HCT116 (cell line): Measurements from ENCODE around the gene LGI2. TPM values are rescaled to one million over a fixed set of nuclear protein-coding genes. Genes with fewer than 3 reads are reported as not detected.

Experiments
- ATAC-seq: fragments of 200-7000 bp; cut with Tn5 transposase; 2 replicates; pipeline ENCODE4 v1.9.1; 2020; ENCODE audit warnings: mild to moderate bottlenecking, moderate library complexity
- BruUV-seq: library from RNA; stranded (reverse); fragments of 400-500 nt; replicated peaks from 2 replicates; lab custom pipeline; 2021; lab: Mats Ljungman, UMichigan
- CTCF ChIA-PET: fragments of 300-600 bp; sonication (Branson Sonifier 250); formaldehyde crosslinking; loops from one replicate; lab custom pipeline; 2021; ENCODE audit warnings: antibody characterized with exemption; lab: Charles Lee
- POLR2A ChIA-PET: fragments of 300-600, 350-600 bp; sonication (Branson Sonifier 250); formaldehyde crosslinking; loops from one replicate; lab custom pipeline; 2021; ENCODE audit warnings: antibody characterized with exemption; lab: Charles Lee
- RAD21 ChIA-PET, 2 experiments: fragments of 300-600 bp; sonication (Branson Sonifier 250); formaldehyde crosslinking; loops; one replicate each; lab custom pipeline; 2023; ENCODE audit warnings: low total read pairs in 2 of 2; ENCODE audit not compliant: uncharacterized antibody in 2 of 2, unreplicated experiment in 2 of 2, low non-redundant PET in 1 of 2; lab: Charles Lee
- DNase-seq: peaks from one replicate; pipeline ENCODE4 v3.0.0-alpha.2; 2010; ENCODE audit warnings: low read depth, low spot score
- H2AFZ ChIP-seq: fragments of 200-600 bp; shearing (Covaris generic), sonication (generic); 2 replicates; pipeline ENCODE4 v1.6.1; 2017; ENCODE audit warnings: low read depth, mixed run types, mixed read lengths, antibody characterized with exemption, low read length; ENCODE audit not compliant: poor library complexity, severe bottlenecking
- H3K27ac ChIP-seq: 2 replicates; pipeline ENCODE4 v1.5.1; 2012; ENCODE audit warnings: low read depth, low read length
- H3K27me3 ChIP-seq: fragments of 200-600 bp; sonication (generic); 2 replicates; pipeline ENCODE4 v1.6.1; 2016; ENCODE audit warnings: mixed run types, low read length, mixed read lengths; ENCODE audit not compliant: insufficient read depth
- H3K36me3 ChIP-seq, 2 experiments: fragments of 200-500 bp in 1 of 2; fragments of 200-600 bp in 1 of 2; sonication (Bioruptor generic) in 1 of 2; sonication (generic) in 1 of 2; 2 replicates each; pipeline versions ENCODE4 v1.5.1 to v1.6.1; 2014 to 2016; ENCODE audit warnings: low read length in 2 of 2, inconsistent platforms in 1 of 2, mixed read lengths in 1 of 2, mixed run types in 1 of 2; ENCODE audit not compliant: insufficient read depth in 2 of 2, control insufficient read depth in 1 of 2
- H3K4me1 ChIP-seq, 2 experiments: fragments of 200-600 bp in 1 of 2; sonication (generic) in 1 of 2; 2 replicates each; pipeline versions ENCODE4 v1.5.1 to v1.6.1; 2012 to 2017; ENCODE audit warnings: low read length in 2 of 2, inconsistent platforms in 1 of 2, mild to moderate bottlenecking in 1 of 2, mixed read lengths in 1 of 2, mixed run types in 1 of 2, moderate library complexity in 1 of 2; ENCODE audit not compliant: insufficient read depth in 2 of 2, control insufficient read depth in 1 of 2
- H3K4me2 ChIP-seq: fragments of 200-600 bp; sonication (generic); 2 replicates; pipeline ENCODE4 v1.6.1; 2017; ENCODE audit warnings: mixed run types, low read length, mixed read lengths
- H3K4me3 ChIP-seq, 2 experiments: fragments of 200-600 bp in 1 of 2; sonication (generic) in 1 of 2; replicated peaks in 1 of 2; 2 replicates each; pipeline ENCODE4 v1.5.1; 2011 to 2016; ENCODE audit warnings: low read length in 2 of 2, control low read depth in 1 of 2, low read depth in 1 of 2, mild to moderate bottlenecking in 1 of 2, mixed read lengths in 1 of 2, mixed run types in 1 of 2
- H3K79me2 ChIP-seq: fragments of 200-600 bp; sonication (generic); 2 replicates; pipeline ENCODE4 v1.6.1; 2017; ENCODE audit warnings: mild to moderate bottlenecking, mixed run types, low read length, moderate library complexity, mixed read lengths; ENCODE audit not compliant: insufficient read depth
- H3K9ac ChIP-seq: fragments of 200-600 bp; sonication (generic); 2 replicates; pipeline ENCODE4 v1.6.1; 2016; ENCODE audit warnings: low read length, mixed read lengths
- H3K9me2 ChIP-seq: fragments of 200-600 bp; sonication (generic), shearing (Covaris generic); 2 replicates; pipeline ENCODE4 v1.6.1; 2017; ENCODE audit warnings: mixed run types, mild to moderate bottlenecking, moderate library complexity; ENCODE audit not compliant: insufficient read depth
- H3K9me3 ChIP-seq, 2 experiments: fragments of 200-500 bp in 1 of 2; fragments of 200-600 bp in 1 of 2; sonication (Bioruptor generic) in 1 of 2; sonication (generic) in 1 of 2; 2 replicates each; pipeline ENCODE4 v1.6.1; 2014 to 2017; ENCODE audit warnings: low read length in 2 of 2, mixed read lengths in 2 of 2, inconsistent platforms in 1 of 2, low read depth in 1 of 2, mild to moderate bottlenecking in 1 of 2, mixed run types in 1 of 2, moderate library complexity in 1 of 2; ENCODE audit not compliant: control insufficient read depth in 1 of 2, insufficient read depth in 1 of 2
- H4K20me1 ChIP-seq: fragments of 200-600 bp; sonication (generic), shearing (Covaris generic); 2 replicates; pipeline ENCODE4 v1.6.1; 2017; ENCODE audit warnings: mixed run types, mild to moderate bottlenecking, moderate library complexity; ENCODE audit not compliant: insufficient read depth
- CEBPB ChIP-seq: IDR thresholded peaks from 2 replicates; pipeline ENCODE4 v1.6.1; 2012; ENCODE audit warnings: low read depth
- CTCF ChIP-seq, 3 experiments: fragments of 200-600 bp in 1 of 3; sonication (generic) in 1 of 3; IDR thresholded peaks in 2 of 3; conservative IDR thresholded peaks in 1 of 3; 2 replicates each; pipeline ENCODE4 v1.5.1; 2012 to 2017; ENCODE audit warnings: low read depth in 2 of 3, low read length in 2 of 3, antibody characterized with exemption in 1 of 3, borderline replicate concordance in 1 of 3, control low read depth in 1 of 3, mild to moderate bottlenecking in 1 of 3, mixed read lengths in 1 of 3, mixed run types in 1 of 3, moderate library complexity in 1 of 3; ENCODE audit not compliant: insufficient read depth in 1 of 3
- EGR1 ChIP-seq: IDR thresholded peaks from 2 replicates; pipeline ENCODE4 v1.6.1; 2012; ENCODE audit warnings: low read depth
- EZH2 ChIP-seq: fragments of 200-600 bp; sonication (generic); IDR thresholded peaks from 2 replicates; pipeline ENCODE4 v1.6.1; 2017; ENCODE audit warnings: antibody characterized with exemption, mixed run types
- EZH2phosphoT487 ChIP-seq: fragments of 200-600 bp; IDR thresholded peaks from 2 replicates; pipeline ENCODE4 v1.6.1; 2018; ENCODE audit warnings: antibody characterized with exemption, borderline replicate concordance
- FOSL1 ChIP-seq: IDR thresholded peaks from 2 replicates; pipeline ENCODE4 v1.6.1; 2012; ENCODE audit warnings: low read depth
- JUND ChIP-seq: IDR thresholded peaks from 2 replicates; pipeline ENCODE4 v1.6.1; 2012
- POLR2AphosphoS5 ChIP-seq: IDR thresholded peaks from 2 replicates; pipeline ENCODE4 v1.6.1; 2011; ENCODE audit warnings: mild to moderate bottlenecking, low read depth, low read length, moderate library complexity
- RAD21 ChIP-seq: IDR thresholded peaks from 2 replicates; pipeline ENCODE4 v1.6.1; 2012; ENCODE audit warnings: low read depth, mild to moderate bottlenecking
- SIN3A ChIP-seq: IDR thresholded peaks from 2 replicates; pipeline ENCODE4 v1.6.1; 2012; ENCODE audit warnings: low read depth
- SP1 ChIP-seq: IDR thresholded peaks from 2 replicates; pipeline ENCODE4 v1.6.1; 2012; ENCODE audit warnings: low read depth
- ZFX ChIP-seq: fragments of 450-650 bp; IDR thresholded peaks from 2 replicates; pipeline ENCODE4 v1.6.1; 2017
- ZNF274 ChIP-seq: fragments of 200-500 bp; sonication (Bioruptor generic); IDR thresholded peaks from 2 replicates; pipeline ENCODE4 v1.6.1; 2014; ENCODE audit warnings: mild to moderate bottlenecking, low read depth, low read length, inconsistent platforms
- intact Hi-C: fragments of 100-400 bp; cut with micrococcal nuclease; formaldehyde crosslinking; loops from 2 replicates; pipeline ENCODE4 v1.10.0; 2022
- total RNA-seq: library from RNA; stranded (reverse); gene quantifications from one replicate; pipeline ENCODE4 v1.2.1, GENCODE V29; 2021; ENCODE audit not compliant: unreplicated experiment
- TF ChIP-seq, protein P1 (sequence below): IDR thresholded peaks from 2 replicates; pipeline ENCODE4 v1.6.1; 2011; ENCODE audit warnings: mild to moderate bottlenecking, low read length, moderate library complexity; ENCODE audit not compliant: insufficient replicate concordance; ENCODE audit errors: extremely low read depth
- TF ChIP-seq, protein P2 (sequence below): IDR thresholded peaks from 2 replicates; pipeline ENCODE4 v1.6.1; 2012; ENCODE audit warnings: low read depth
- TF ChIP-seq, protein P3 (sequence below): IDR thresholded peaks from 2 replicates; pipeline ENCODE4 v1.6.1; 2012

LGI2 gene
- total RNA-seq, 1 experiment from 2014 or later = not detected

DNA sequence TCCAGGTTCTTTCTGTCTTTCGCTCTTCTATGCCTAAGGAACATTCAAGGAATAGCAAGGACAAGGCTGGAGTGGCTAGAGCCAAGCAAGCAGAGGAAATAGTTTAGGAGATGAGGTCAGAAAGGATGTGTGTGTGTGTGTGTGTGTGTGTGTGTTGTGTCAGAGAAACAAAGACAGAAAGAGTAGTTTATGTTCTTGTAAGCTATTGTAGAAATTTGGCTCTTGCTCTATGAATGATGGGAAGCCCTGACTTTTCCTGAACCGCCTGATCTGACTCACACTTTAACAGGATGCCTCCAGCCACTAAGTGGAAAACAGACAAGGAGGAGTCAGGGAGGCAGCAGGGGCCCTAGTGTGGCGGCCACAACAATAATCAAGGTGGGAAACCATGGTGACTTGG is 39.7 kb downstream of the LGI2 start:
- Histone ChIP-seq H3K9me2 (no peaks in the 10 kb centered on the region), H4K20me1 (no peaks in the 10 kb centered on the region), H3K9me3 (no peaks in the 10 kb centered on the region), H3K27ac (no peak overlapping the region), H3K9ac (no peak overlapping the region), H3K36me3 (no peaks in the 10 kb centered on the region), H3K27me3 (no peaks in the 10 kb centered on the region), H3K4me1 (no peaks in the 10 kb centered on the region), H3K4me2 (no peak overlapping the region), H2AFZ (no peak overlapping the region), H3K79me2 (no peaks in the 10 kb centered on the region), H3K4me3 (no peak overlapping the region)
- ChIA-PET CTCF (interaction anchor here (1.2 kb wide), 1 partner anchor 11 kb away, joined by 7 read pairs; no protein-coding TSS in a partner anchor), RAD21 (no interaction called here), POLR2A (no interaction called here)
- intact Hi-C loops = no loop called here
- no TSS peak for BruUV-seq
- DNase-seq (no peak), ATAC-seq (no peak)
- TF ChIP-seq ZNF274 (no peak), POLR2AphosphoS5 (no peak), CTCF (IDR thresholded peaks at IDR 0.05 in 2 of 3, conservative IDR thresholded peaks at IDR 0.05 in 1 of 3; ENCODE audit: borderline replicate concordance in 1 of 3, insufficient read depth in 1 of 3, low read depth in 2 of 3, low read length in 2 of 3) (no peak), ZFX (no peak), JUND (no peak), EGR1 (no peak), FOSL1 (no peak), SP1 (no peak), SIN3A (no peak), EZH2 (no peak), RAD21 (no peak), EZH2phosphoT487 (no peak), CEBPB (no peak)
- TF ChIP-seq, protein P1, sequence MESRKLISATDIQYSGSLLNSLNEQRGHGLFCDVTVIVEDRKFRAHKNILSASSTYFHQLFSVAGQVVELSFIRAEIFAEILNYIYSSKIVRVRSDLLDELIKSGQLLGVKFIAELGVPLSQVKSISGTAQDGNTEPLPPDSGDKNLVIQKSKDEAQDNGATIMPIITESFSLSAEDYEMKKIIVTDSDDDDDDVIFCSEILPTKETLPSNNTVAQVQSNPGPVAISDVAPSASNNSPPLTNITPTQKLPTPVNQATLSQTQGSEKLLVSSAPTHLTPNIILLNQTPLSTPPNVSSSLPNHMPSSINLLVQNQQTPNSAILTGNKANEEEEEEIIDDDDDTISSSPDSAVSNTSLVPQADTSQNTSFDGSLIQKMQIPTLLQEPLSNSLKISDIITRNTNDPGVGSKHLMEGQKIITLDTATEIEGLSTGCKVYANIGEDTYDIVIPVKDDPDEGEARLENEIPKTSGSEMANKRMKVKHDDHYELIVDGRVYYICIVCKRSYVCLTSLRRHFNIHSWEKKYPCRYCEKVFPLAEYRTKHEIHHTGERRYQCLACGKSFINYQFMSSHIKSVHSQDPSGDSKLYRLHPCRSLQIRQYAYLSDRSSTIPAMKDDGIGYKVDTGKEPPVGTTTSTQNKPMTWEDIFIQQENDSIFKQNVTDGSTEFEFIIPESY = no peak
- TF ChIP-seq, protein P2, sequence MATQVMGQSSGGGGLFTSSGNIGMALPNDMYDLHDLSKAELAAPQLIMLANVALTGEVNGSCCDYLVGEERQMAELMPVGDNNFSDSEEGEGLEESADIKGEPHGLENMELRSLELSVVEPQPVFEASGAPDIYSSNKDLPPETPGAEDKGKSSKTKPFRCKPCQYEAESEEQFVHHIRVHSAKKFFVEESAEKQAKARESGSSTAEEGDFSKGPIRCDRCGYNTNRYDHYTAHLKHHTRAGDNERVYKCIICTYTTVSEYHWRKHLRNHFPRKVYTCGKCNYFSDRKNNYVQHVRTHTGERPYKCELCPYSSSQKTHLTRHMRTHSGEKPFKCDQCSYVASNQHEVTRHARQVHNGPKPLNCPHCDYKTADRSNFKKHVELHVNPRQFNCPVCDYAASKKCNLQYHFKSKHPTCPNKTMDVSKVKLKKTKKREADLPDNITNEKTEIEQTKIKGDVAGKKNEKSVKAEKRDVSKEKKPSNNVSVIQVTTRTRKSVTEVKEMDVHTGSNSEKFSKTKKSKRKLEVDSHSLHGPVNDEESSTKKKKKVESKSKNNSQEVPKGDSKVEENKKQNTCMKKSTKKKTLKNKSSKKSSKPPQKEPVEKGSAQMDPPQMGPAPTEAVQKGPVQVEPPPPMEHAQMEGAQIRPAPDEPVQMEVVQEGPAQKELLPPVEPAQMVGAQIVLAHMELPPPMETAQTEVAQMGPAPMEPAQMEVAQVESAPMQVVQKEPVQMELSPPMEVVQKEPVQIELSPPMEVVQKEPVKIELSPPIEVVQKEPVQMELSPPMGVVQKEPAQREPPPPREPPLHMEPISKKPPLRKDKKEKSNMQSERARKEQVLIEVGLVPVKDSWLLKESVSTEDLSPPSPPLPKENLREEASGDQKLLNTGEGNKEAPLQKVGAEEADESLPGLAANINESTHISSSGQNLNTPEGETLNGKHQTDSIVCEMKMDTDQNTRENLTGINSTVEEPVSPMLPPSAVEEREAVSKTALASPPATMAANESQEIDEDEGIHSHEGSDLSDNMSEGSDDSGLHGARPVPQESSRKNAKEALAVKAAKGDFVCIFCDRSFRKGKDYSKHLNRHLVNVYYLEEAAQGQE = no peak
- TF ChIP-seq, protein P3, sequence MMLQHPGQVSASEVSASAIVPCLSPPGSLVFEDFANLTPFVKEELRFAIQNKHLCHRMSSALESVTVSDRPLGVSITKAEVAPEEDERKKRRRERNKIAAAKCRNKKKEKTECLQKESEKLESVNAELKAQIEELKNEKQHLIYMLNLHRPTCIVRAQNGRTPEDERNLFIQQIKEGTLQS = no peak
